BJ (cell line): ENCODE data around the gene TEK. TPM values are rescaled to one million over a fixed set of nuclear protein-coding genes. Genes with fewer than 3 reads are reported as not detected.
"Not testable (repeated sequence)": the region's sequence is repeated elsewhere in the genome, so short reads cannot be mapped to it uniquely, and the experiment has no call there.

Experiments
- CTCF ChIA-PET: fragments of 350-600 bp; formaldehyde crosslinking; extraction: SDS; loops from one replicate; lab custom pipeline; 2021; ENCODE audit warnings: antibody characterized with exemption, inconsistent platforms; lab: Yijun Ruan, JAX
- POLR2A ChIA-PET: fragments of 300-600 bp; sonication (Branson Sonifier 250); formaldehyde crosslinking; extraction: SDS; loops from one replicate; lab custom pipeline; 2021; ENCODE audit warnings: antibody characterized with exemption; lab: Charles Lee
- DNase-seq: peaks from one replicate; pipeline ENCODE4 v3.0.0-alpha.2; 2011; ENCODE audit warnings: low read depth
- H3K27me3 ChIP-seq: 2 replicates; pipeline ENCODE4 v1.6.0; 2011; ENCODE audit warnings: low read length; ENCODE audit not compliant: control insufficient read depth, insufficient read depth
- H3K36me3 ChIP-seq: 2 replicates; pipeline ENCODE4 v1.5.1; 2011; ENCODE audit warnings: low read length; ENCODE audit not compliant: control insufficient read depth, insufficient read depth
- H3K4me3 ChIP-seq: 2 replicates; pipeline ENCODE4 v1.5.1; 2011; ENCODE audit warnings: low read depth, mild to moderate bottlenecking, control low read depth, low read length
- polyA plus RNA-seq: library from polyadenylated mRNA; depleted of rRNA; stranded (reverse); fragments of >200 nt; gene quantifications from 2 replicates; pipeline ENCODE4 v1.2.3, GENCODE V29; 2011
- TF ChIP-seq, protein P1 (sequence below): IDR thresholded peaks from 2 replicates; pipeline ENCODE4 v1.5.1; 2011; ENCODE audit warnings: low read depth, mild to moderate bottlenecking, control low read depth, inconsistent platforms, low read length, moderate library complexity; ENCODE audit not compliant: insufficient read depth

The TEK gene
- polyA plus RNA-seq, 1 experiment = 0.60 TPM

DNA sequence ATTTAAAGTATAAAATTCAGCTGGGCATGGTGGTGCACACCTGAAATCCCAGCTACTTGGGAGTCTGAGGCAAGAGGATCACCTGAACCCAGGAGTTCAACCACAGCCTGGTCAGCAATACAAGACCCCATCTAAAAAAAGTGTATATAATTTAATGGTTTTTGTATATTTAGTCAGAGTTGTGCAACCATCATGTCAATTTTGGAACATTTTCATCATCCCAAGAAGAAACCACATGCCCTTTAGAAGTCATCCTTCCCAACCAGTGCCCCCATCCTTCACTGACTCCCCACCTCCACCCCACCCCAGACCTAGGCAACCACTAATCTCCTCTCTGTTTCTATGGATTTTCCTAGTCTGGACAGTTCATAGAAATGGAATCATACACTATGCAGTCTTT, 18.8 kb upstream of the TEK start:
- no peak for DNase-seq
- Histone ChIP-seq H3K36me3 (no peaks in the 10 kb centered on the region), H3K27me3 (no peaks in the 10 kb centered on the region), H3K4me3 (no peak overlapping the region)
- ChIA-PET CTCF (no interaction called here), POLR2A (no interaction called here)
- TF ChIP-seq, protein P1, sequence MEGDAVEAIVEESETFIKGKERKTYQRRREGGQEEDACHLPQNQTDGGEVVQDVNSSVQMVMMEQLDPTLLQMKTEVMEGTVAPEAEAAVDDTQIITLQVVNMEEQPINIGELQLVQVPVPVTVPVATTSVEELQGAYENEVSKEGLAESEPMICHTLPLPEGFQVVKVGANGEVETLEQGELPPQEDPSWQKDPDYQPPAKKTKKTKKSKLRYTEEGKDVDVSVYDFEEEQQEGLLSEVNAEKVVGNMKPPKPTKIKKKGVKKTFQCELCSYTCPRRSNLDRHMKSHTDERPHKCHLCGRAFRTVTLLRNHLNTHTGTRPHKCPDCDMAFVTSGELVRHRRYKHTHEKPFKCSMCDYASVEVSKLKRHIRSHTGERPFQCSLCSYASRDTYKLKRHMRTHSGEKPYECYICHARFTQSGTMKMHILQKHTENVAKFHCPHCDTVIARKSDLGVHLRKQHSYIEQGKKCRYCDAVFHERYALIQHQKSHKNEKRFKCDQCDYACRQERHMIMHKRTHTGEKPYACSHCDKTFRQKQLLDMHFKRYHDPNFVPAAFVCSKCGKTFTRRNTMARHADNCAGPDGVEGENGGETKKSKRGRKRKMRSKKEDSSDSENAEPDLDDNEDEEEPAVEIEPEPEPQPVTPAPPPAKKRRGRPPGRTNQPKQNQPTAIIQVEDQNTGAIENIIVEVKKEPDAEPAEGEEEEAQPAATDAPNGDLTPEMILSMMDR = no peak

DNA sequence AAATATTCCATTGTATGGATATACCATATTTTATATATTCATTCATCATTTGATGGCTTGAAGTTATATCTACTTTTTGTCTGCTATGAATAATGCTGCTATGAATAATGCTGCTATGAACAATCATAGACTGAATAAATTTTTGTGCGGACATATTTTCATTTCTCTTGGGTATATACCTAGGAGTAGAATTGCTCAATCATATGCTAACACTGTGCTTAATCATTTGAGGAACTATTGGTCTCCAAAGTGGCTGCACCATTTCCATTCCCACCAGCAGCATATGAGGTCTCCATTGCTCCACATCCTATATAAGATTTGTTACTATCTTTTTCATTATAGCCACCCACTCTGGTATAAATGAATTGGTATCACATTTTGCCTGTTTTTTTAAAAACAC, 18.3 kb upstream of the TEK start:
- no peaks in the 10 kb centered on the region for H3K36me3 ChIP-seq
- ChIA-PET CTCF (no interaction called here), POLR2A (no interaction called here)
- DNase-seq = no peak
- TF ChIP-seq, protein P1 = no peak
- H3K4me3 ChIP-seq = no peak overlapping the region
- no peaks in the 10 kb centered on the region for H3K27me3 ChIP-seq

DNA sequence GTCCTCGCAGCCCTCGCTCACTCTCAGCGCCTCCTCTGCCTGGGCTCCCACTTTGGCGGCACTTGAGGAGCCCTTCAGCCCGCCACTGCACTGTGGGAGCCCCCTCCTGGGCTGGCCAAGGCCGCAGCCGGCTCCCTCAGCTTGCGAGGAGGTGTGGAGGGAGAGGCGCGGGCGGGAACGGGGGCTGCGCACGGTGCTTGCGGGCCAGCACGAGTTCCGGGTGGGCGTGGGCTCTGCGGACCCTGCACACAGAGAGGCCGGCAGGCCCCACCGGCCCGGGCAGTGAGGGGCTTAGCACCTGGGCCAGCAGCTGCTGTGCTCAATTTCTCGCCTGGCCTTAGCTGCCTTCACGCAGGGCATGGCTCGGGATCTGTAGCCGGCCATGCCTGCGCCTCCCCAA, 16.5 kb upstream of the TEK start:
- H3K36me3 ChIP-seq, CTCF ChIA-PET, POLR2A ChIA-PET, DNase-seq, H3K27me3 ChIP-seq, H3K4me3 ChIP-seq: not testable (repeated sequence)

DNA sequence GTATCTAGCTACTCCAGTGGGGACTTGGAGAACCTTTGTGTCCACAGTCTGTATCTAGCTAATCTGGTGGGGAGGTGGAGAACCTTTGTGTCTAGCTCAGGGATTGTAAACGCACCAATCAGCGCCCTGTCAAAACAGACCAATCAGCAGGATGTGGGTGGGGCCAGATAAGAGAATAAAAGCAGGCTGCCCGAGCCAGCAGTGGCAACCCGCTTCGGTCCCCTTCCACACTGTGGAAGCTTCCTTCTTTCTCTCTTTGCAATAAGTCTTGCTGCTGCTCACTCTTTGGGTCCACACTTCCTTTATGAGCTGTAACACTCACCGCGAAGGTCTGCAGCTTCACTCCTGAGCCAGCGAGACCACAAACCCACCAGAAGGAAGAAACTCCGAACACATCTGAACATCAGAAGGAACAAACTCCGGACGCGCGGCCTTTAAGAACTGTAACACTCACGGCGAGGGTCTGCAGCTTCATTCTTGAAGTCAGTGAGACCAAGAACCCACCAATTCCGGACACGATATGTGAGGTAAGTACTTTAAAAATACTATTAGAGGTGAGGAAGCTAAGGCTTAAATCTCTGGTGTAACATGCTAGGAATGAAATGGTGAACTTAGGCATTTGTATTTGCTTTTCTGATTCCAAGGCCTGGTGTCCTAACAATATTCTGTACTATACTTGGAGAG, 15.5 kb upstream of the TEK start:
- CTCF ChIA-PET = interaction anchor here (0.6 to 2.7 kb wide), 2 partner anchors 8 to 10 kb away, joined by 3 to 9 read pairs; no protein-coding TSS in a partner anchor
- H3K4me3 ChIP-seq, POLR2A ChIA-PET: not testable (repeated sequence)

DNA sequence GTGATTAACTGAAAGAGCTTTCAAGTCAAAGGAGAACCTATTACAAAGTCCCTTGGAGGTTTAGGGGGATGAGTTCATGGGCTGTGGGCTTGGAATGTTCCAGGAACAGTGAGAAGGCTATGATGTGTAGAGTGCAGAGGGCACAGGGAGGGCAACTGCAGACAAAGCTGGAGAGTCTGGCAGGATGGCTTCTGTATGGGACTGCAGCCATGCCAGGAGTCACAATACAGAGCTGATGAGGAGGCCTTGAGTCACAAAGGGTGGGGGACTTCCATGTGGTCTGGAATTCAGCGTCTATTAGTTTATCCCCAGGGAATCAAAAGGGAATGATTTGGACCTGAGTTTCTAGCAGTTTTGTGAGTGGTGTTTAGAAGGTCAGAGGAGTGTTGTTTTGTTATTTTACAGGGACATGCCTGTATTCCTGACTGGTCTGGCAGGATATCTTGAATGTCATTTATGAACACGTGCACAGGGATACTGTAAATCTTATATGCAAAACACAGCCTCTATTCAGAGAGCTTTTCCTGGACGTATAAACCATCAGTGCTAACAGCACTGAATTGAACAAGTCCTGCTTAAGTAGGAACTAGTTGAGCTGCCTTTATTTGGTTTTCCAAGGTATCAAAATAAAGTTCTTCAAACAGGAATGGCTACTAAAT, 14.3 kb upstream of the TEK start:
- peak; percentile 21 for DNase-seq
- TF ChIP-seq, protein P1 = no peak
- ChIA-PET CTCF (interaction anchor here (0.9 to 2.7 kb wide), 2 partner anchors 9 to 14 kb away, joined by 3 to 9 read pairs; partner anchors contain the start of gene TEK), POLR2A (interaction anchor here (0.6 kb wide), 1 partner anchor 185 kb away, joined by 3 read pairs; no protein-coding TSS in a partner anchor)
- Histone ChIP-seq H3K36me3 (no peaks in the 10 kb centered on the region), H3K4me3 (no peak overlapping the region), H3K27me3 (no peaks in the 10 kb centered on the region)

More for the DNA sequence above, 15.5 kb upstream of the TEK start:
- not testable (repeated sequence) for H3K27me3 ChIP-seq, H3K36me3 ChIP-seq, DNase-seq

DNA sequence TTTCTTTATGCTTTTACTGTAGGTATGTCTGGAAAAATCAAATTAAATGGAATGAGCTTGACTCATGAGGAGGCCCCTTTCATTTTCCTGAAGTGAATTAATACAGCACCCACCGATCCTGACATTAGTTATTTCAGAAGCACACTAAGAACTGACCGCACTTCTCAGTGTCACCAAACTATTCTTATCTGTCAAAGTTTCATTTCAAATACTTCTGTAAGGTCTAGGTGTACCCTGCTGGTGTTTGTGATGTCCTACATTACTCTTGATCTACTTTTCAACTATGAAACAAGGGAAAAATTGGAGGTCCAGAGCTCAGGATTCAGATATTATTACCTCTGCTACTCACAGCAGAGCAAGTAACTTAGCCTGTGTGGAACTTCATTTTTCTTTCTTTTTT, 1.8 kb upstream of the TEK start:
- POLR2A ChIA-PET = no interaction called here
- TF ChIP-seq, protein P1 = no peak
- Histone ChIP-seq H3K4me3 (no peak overlapping the region), H3K27me3 (no peaks in the 10 kb centered on the region), H3K36me3 (no peaks in the 10 kb centered on the region)
- DNase-seq = no peak
- CTCF ChIA-PET = no interaction called here
